ENCODE data around the gene PPIAL4G.
"Not testable (repeated sequence)": the region's sequence is repeated elsewhere in the genome, so short reads cannot be mapped to it uniquely, and the experiment has no call there.

PPIAL4G gene

DNA sequence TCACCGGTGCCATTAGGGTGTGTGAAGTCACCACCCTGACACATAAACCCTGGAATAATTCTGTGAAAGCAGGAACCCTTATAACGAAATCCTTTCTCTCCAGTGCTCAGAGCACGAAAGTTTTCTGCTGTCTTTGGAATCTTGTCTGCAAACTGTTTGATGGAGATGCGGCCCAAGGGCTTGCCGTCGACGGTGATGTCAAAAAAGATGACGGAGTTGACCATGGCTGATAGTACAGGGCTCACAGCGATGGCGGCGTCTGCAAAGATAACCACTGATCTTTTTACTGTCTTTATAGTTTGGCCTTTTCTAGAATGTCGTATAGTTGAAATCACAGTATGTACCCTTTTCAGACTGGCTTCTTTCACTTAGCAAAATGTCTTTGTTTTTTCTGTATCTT is at the start of gene PPIAL4G:
TSS of gene PPIAL4G (minus strand) at position 274 of the 400 bp plus-strand sequence. CDS start at position 224, 50 bp downstream.
- not testable (repeated sequence) for DNase-seq (ENCODE audit: low spot score)

DNA sequence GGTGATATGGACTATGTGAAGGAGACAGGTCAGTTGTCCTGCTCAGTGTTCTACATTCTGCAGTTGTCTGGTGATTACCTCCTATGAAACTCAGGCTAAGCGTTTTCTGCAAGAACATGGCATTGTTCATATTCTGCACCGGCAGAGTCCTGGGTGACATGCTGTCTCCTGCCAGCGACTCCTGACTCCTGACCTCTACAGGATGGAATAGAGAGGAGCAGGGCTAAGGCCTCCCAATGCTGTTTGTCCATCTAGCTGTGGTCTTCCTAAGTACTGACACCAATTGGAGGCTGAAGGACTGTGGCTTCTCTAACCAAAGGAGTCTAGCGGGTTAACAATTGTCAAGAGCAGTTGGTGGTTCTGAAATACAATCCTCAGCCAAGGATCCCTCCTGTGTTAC is 49.1 kb upstream of the PPIAL4G start:
- DNase-seq (ENCODE audit: low spot score), result not testable (repeated sequence)

DNA sequence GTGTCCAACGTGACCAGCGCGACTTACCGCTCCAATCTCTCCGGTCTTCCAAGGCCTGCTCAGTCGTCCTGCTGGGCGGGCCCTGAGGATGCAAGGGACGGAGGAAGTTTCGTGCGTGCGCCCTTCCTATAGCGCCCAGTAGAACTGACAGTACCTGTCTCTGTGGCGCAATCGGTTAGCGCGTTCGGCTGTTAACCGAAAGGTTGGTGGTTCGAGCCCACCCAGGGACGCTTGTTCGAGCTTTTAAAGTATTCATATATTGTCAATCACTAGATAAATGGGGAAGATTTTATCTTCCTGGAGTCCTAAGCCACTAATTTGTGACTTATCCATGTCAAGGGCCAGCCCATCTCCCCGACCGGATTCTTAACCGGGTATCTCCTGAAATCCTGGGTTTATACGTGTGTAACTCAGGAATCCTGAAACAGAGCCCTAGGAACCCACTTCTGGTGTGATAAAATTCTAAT is 46.0 kb upstream of the PPIAL4G start:
- DNase-seq (ENCODE audit: low spot score), result not testable (repeated sequence)

GRCh38 chr1:148528591-148528990 is 45.5 kb upstream of the PPIAL4G start:
- DNase-seq (ENCODE audit: low spot score), result not testable (repeated sequence)

DNA sequence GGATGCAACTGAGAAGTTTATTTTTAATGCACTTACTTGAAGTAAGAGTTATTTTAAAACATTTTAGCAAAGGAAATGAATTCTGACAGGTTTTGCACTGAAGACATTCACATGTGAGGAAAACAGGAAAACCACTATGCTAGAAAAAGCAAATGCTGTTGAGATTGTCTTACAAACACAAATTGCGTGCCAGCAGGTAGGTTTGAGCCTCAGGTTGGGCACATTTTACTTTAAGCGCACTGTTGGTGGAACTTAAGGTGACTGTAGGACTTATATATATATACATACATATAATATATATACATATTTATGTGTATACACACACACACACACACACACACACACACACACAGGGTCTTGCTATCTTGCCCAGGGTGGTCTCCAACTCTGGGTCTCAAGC is 43.5 kb upstream of the PPIAL4G start:
- DNase-seq (ENCODE audit: low spot score), result not testable (repeated sequence)

DNA sequence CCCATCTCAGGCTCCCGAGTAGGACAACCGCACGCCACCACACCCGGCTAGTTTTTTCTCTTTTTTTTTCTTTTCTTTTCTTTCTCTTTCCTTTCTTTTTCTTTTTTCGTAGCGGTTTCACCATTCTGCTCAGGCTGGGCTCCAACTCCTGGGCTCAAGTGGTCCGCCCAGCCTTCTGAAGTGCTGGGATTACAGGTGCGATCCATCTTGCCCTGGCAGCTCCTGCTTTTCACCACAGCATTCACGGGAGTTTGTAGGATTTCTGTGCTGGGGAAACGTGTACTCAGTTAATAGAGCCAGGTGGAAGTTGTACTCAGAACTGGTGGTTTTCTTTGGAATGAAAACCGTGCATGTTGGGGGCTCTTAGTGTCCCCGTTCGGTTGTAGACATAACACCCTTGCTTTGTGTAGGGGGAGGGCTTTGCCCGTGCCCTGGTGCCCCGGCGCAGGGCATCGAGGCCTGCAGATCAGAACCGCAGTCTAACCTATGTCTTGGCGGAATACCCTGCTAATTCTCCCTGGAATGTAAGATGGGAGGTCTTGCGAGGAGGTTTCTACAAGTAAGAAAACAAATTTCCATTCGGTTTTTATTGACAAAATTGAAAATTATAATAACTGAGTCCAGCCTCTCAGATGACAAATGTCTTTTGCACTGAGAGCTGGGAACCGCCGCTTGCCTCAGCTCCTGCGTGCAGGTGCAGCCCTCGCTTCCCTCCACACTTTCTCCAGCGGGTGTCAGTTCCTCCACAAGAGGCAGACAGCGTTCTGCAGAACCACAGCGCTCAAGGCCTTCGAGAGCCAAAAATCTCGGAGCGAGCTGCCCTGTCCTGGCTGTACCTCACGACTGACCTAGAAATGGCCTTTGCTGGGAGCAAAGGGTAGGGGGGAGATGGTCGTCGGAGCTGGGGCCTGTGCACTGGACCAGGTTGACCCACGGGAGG is 40.4 kb upstream of the PPIAL4G start:
- DNase-seq (ENCODE audit: low spot score), result not testable (repeated sequence)

GRCh38 chr1:148522561-148523204 is 39.6 kb upstream of the PPIAL4G start:
- DNase-seq (ENCODE audit: low spot score), result peak; percentile 87

GRCh38 chr1:148522072-148522471 is 39.0 kb upstream of the PPIAL4G start:
- peak; percentile 79 for DNase-seq (ENCODE audit: low spot score)

GRCh38 chr1:148514310-148514709 is 31.2 kb upstream of the PPIAL4G start:
- DNase-seq (ENCODE audit: low spot score), result not testable (repeated sequence)

GRCh38 chr1:148512571-148513184 is 29.6 kb upstream of the PPIAL4G start:
- not testable (repeated sequence) for DNase-seq (ENCODE audit: low spot score)

DNA sequence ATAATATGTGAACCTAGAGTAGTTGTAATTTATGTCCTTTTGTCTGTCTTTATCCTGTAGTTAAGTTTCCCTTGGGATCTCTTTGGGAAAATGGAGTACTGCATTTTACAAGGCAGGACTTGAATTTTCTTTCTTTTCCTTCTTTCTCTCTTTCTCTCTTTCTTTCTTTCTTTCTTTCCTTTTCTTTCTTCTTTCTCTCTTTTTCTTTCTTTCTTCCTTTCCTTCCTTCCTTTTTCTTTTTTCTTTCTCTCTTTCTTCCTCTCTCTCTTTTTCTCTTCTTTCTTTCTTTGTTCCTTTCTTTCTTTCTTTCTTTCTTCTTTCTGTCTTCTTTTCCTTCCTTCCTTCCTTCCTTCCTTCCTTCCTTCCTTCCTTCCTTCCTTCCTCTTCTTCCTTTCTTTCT is 10.8 kb upstream of the PPIAL4G start:
- DNase-seq (ENCODE audit: low spot score), result not testable (repeated sequence)

DNA sequence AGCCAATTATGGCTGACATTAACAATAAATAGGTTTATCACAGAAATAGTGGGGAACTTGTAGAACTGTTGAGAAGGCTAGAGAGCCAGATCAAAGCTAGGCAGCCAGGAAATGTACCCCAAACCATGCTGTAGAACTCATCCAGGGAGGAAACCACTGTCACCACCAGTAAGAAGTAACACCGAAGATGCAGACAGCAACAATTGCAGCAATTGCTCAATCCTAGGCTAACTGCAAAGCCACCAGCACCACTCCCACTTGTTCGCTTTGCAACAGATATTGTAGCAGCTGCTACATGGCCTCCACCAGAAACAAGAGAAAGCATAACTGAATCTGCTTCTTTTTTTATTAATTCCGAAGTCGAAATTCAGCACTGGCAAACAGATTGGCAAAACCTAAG is 2.0 kb downstream of the PPIAL4G start:
- not testable (repeated sequence) for DNase-seq (ENCODE audit: low spot score)

- DNase-seq (ENCODE audit: low spot score), result not testable (repeated sequence)
Measured at GRCh38 chr1:148459694-148460093, 23.4 kb downstream of the PPIAL4G start.

DNA sequence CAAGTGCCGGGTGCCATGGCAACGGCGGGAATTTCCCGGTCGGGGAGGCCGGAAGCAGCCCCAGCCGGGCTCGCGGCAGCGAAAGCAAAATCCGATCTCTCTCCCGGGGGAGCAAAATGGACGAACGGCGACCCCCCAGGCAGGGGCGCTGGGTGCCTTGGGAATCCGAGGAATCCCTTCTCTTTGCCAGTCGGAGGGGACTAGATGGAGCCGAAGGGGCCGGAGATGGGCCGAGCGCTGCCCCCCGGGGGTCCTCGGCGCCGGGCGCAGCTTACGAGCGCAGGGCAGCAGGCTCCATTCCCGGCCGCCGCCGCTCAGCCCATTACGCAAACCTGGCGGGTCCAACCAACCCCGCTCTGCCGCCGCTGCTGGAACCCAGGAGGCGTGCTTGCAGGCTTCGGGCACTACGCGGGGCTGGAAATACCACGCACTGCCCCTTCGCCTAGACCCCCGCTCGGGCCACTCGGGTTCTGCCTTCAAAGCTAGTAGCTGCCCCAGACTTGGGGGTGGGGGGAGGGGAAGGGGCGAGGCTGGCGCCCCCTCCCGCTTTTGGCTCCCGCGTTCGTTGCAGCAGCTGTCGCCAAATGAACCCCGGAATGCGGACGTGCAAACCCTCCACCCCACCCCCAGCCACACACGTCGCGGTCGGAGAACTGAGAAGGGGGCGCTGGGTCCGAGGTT is 24.1 kb downstream of the PPIAL4G start:
- peak; percentile 24 for DNase-seq (ENCODE audit: low spot score)

- DNase-seq (ENCODE audit: low spot score), result not testable (repeated sequence)
Measured at GRCh38 chr1:148458398-148458797, 24.7 kb downstream of the PPIAL4G start.

GRCh38 chr1:148452845-148453244 is 30.3 kb downstream of the PPIAL4G start:
- not testable (repeated sequence) for DNase-seq (ENCODE audit: low spot score)

GRCh38 chr1:148439654-148440325 is 43.3 kb downstream of the PPIAL4G start:
- not testable (repeated sequence) for DNase-seq (ENCODE audit: low spot score)

DNA sequence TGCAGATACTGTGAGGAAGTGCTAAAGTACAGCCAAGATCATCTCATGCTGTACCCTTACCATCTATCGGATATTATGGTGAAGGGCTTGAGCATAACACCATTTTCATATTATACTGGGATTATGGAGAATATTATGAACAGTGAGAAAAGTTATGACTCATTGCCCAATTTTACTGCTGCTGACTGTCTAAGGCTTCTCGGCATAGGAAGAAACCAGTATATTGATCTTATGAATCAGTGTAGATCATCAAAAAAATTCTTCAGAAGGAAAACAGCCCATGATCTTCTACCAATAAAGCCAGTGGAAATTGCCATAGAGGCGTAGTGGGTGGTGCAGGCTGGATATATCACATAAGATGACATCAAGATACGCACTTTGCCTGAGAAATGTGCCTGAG is 47.7 kb downstream of the PPIAL4G start:
- DNase-seq (ENCODE audit: low spot score), result no peak

GRCh38 chr1:148434832-148435231 is 48.3 kb downstream of the PPIAL4G start:
- DNase-seq (ENCODE audit: low spot score), result no peak

DNA sequence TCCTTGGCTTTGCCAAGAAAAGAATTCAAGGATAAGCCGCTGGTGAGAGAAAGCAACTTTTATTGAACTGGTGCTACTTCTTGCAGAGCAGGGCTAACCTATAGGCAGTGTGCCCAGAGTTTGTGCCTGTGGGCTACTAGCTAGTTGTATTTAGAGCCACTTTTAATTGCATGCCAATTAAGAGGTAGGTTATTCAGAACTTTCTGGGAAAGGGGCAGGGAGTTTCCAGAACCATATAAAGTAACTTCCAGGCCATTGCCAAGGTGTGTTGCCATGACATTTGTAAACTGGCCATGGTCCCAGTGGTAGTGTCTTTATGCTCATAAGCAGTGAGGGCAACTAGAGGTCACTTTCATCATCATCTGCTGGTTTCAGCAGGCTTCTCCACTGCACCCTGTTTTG is 50.2 kb downstream of the PPIAL4G start:
- peak; percentile 41 for DNase-seq (ENCODE audit: low spot score)

Measured in globus pallidus (tissue), 1 donor.